ENCODE results near the gene ECI2.

GRCh38 chr6:4129446-4129845 lies 5.9 kb downstream of the ECI2 start:
- no peak for TF ChIP-seq EZH2 (IDR thresholded peaks at IDR 0.05; ENCODE audit: borderline replicate concordance, low read depth, low read length, severe bottlenecking)
- TF ChIP-seq, protein P1, sequence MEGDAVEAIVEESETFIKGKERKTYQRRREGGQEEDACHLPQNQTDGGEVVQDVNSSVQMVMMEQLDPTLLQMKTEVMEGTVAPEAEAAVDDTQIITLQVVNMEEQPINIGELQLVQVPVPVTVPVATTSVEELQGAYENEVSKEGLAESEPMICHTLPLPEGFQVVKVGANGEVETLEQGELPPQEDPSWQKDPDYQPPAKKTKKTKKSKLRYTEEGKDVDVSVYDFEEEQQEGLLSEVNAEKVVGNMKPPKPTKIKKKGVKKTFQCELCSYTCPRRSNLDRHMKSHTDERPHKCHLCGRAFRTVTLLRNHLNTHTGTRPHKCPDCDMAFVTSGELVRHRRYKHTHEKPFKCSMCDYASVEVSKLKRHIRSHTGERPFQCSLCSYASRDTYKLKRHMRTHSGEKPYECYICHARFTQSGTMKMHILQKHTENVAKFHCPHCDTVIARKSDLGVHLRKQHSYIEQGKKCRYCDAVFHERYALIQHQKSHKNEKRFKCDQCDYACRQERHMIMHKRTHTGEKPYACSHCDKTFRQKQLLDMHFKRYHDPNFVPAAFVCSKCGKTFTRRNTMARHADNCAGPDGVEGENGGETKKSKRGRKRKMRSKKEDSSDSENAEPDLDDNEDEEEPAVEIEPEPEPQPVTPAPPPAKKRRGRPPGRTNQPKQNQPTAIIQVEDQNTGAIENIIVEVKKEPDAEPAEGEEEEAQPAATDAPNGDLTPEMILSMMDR (IDR thresholded peaks at IDR 0.05; ENCODE audit: borderline replicate concordance, extremely low read depth, low read length, poor library complexity, severe bottlenecking): no peak

All from DND-41 (cell line).